GM12878 (cell line): ENCODE measurements around the gene GPSM1.

ENCODE experiments used
- BCL11A ChIP-seq: IDR thresholded peaks from 2 replicates; pipeline ENCODE4 v1.6.1; 2011; ENCODE audit warnings: low read depth, low read length
- POLR2A ChIP-seq: IDR thresholded peaks from 2 replicates; pipeline ENCODE4 v1.6.1; 2011; ENCODE audit warnings: low read depth, mild to moderate bottlenecking, low read length
- POLR2AphosphoS5 ChIP-seq: IDR thresholded peaks from 2 replicates; pipeline ENCODE4 v1.6.1; 2011; ENCODE audit warnings: mild to moderate bottlenecking, low read length, inconsistent platforms
- ZNF592 ChIP-seq: fragments of 450-650 bp; IDR thresholded peaks from 2 replicates; pipeline ENCODE4 v1.6.1; 2017; ENCODE audit warnings: mild to moderate bottlenecking, moderate library complexity
- TF ChIP-seq, protein P1 (sequence below): fragments of 450-650 bp; IDR thresholded peaks from 2 replicates; pipeline ENCODE4 v1.6.1; 2014; ENCODE audit warnings: mild to moderate bottlenecking

DNA sequence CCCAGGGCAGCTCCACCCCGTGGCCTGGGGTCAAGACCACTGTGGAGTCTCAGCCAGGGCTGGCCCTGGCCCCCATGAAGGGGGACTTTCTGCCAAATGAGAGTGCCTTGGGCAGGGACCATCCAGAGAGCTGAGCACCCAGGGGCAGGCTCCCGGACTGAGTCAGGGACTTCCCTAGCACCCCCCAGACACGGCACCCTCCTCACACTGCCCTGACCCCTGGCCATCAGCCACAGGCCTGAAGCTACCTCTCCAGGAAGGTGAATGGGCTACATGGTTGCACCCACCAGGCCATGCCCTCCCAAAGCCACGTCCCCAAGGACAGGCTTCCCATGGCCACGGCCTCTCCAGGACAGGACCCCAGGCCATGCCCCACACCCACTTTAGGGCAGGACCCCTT lies 32.9 kb upstream of the GPSM1 start:
- TF ChIP-seq POLR2AphosphoS5 = no peak
- TF ChIP-seq POLR2A = no peak
- TF ChIP-seq, protein P1, sequence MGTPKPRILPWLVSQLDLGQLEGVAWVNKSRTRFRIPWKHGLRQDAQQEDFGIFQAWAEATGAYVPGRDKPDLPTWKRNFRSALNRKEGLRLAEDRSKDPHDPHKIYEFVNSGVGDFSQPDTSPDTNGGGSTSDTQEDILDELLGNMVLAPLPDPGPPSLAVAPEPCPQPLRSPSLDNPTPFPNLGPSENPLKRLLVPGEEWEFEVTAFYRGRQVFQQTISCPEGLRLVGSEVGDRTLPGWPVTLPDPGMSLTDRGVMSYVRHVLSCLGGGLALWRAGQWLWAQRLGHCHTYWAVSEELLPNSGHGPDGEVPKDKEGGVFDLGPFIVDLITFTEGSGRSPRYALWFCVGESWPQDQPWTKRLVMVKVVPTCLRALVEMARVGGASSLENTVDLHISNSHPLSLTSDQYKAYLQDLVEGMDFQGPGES = no peak
- TF ChIP-seq BCL11A = no peak
- no peak for TF ChIP-seq ZNF592
